ENCODE measurements around the gene GLS. TPM values are rescaled to one million over a fixed set of nuclear protein-coding genes. Genes with fewer than 3 reads are reported as not detected.

Gene GLS
- total RNA-seq, 2 donors from 2014 or later, result 47.2 to 99.3 TPM

DNA sequence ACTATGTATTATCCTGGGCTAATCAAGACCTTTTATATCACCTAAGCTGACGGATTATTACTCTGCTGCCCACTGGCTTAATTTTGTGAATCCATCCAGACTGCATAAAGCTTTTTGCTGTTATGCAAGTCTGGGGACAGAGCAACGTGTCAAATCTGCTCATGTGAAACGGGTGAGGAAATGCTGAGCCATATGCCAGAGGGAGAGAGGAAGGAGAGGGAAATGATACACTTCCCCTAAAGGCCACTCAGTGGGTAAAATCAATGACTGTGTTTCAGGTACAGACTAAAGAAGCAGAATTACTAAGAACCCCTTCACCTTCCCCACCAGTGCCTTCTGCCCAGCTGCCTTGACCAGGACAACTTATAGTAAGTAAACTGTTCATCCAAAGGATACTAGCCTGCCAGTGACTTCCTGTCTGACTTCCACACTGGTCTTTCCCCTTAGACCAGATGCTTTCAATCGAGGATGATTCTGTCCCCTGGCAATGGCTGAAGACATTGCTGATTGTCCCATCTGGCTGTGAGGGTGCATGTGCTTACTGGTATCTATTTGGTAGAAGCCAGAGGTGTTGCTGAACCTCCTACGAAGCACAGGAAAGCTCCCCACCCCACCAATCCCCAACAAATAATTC, 90.4 kb downstream of the GLS start:
- no peaks in the 10 kb centered on the region for H3K4me1 Mint-ChIP-seq
- no peaks in the 10 kb centered on the region for H3K27me3 Mint-ChIP-seq (ENCODE audit: insufficient read depth)
- H3K4me1 ChIP-seq (ENCODE audit: control insufficient read depth, insufficient read depth, low read length), result no peaks in the 10 kb centered on the region
- no peak overlapping the region for H3K27ac ChIP-seq (ENCODE audit: low read depth, low read length)
- H3K9ac ChIP-seq (ENCODE audit: extremely low read depth, low read length, poor library complexity, severe bottlenecking), result no peak overlapping the region
- 95 to 97% methylated on average over 2 to 5 of the region's 5 CpGs for WGBS, 2 experiments (ENCODE audit: insufficient coverage in 1 of 2, insufficient read length in 1 of 2)
- no peaks in the 10 kb centered on the region for H3K9me3 Mint-ChIP-seq
- H3K4me3 ChIP-seq (ENCODE audit: low read length), result no peak overlapping the region
- no peak for DNase-seq
- H3K36me3 ChIP-seq (ENCODE audit: control insufficient read depth, insufficient read depth, low read length), result peaks cover 92% of the 10 kb centered on the region
- H3K27me3 ChIP-seq (ENCODE audit: control insufficient read depth, insufficient read depth, low read length, poor library complexity, severe bottlenecking), result no peaks in the 10 kb centered on the region
- peak overlapping the region; percentile 33 for H3K27ac Mint-ChIP-seq
- peaks cover 70% of the 10 kb centered on the region for H3K36me3 Mint-ChIP-seq (ENCODE audit: low read depth)
- no peak for TF ChIP-seq CTCF (conservative IDR thresholded peaks at IDR 0.05)
- peaks cover 14% of the 10 kb centered on the region for H3K9me3 ChIP-seq (ENCODE audit: control insufficient read depth, low read length)
- H3K4me3 Mint-ChIP-seq, result no peak overlapping the region

DNA sequence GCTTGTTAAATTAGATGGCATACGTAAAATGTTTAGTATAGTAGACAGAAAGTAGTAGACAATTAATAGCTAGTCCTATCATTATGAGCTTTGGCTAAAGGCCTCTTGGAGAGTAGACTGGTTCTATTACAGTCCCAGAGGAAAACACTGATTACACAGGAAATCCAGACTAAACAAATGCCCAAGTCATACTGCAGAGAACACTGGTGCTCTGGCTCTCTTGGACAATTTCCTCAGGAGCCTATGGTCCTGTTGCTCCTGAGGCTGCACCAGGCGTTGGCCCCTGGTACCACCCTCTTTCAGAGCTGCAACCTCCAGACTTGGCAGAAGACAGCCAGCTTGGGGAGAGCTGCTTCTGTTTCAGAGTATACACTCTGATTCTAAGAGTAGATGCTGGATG, 91.6 kb downstream of the GLS start:
- Histone ChIP-seq H3K4me3 (ENCODE audit: low read length) (no peak overlapping the region), H3K27ac (ENCODE audit: low read depth, low read length) (no peak overlapping the region), H3K9me3 (ENCODE audit: control insufficient read depth, low read length) (peaks cover 14% of the 10 kb centered on the region), H3K9ac (ENCODE audit: extremely low read depth, low read length, poor library complexity, severe bottlenecking) (no peak overlapping the region), H3K36me3 (ENCODE audit: control insufficient read depth, insufficient read depth, low read length) (peaks cover 95% of the 10 kb centered on the region), H3K4me1 (ENCODE audit: control insufficient read depth, insufficient read depth, low read length) (no peaks in the 10 kb centered on the region), H3K27me3 (ENCODE audit: control insufficient read depth, insufficient read depth, low read length, poor library complexity, severe bottlenecking) (no peaks in the 10 kb centered on the region)
- H3K27ac Mint-ChIP-seq, result no peak overlapping the region
- 97 to 100% methylated on average over 1 to 2 of the region's 2 CpGs for WGBS, 2 experiments (ENCODE audit: insufficient coverage in 1 of 2, insufficient read length in 1 of 2)
- H3K4me3 Mint-ChIP-seq, result no peak overlapping the region
- peaks cover 78% of the 10 kb centered on the region for H3K36me3 Mint-ChIP-seq (ENCODE audit: low read depth)
- TF ChIP-seq CTCF (conservative IDR thresholded peaks at IDR 0.05), result no peak
- DNase-seq, result no peak
- no peaks in the 10 kb centered on the region for H3K4me1 Mint-ChIP-seq
- H3K9me3 Mint-ChIP-seq, result no peaks in the 10 kb centered on the region
- H3K27me3 Mint-ChIP-seq (ENCODE audit: insufficient read depth), result no peaks in the 10 kb centered on the region

DNA sequence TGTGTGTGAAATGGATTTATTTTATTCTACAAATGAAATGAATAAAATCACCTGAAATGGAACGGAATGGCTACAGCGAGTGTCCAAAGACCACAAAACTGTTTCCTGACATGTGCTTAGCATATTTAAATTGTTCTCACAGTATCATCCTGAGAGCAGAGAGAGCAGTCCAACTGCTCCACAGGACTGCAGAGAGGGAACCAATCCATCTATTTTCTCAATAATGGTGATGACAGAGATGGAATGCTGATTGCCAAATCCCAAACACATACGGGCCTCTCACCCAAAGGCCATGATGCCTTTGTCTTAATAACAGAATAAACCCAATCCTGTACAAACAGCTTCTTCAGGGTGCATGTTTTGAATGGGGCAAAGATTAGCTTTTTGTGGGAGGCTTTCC, 92.2 kb downstream of the GLS start:
- no peak overlapping the region for H3K4me3 Mint-ChIP-seq
- Histone ChIP-seq H3K9me3 (ENCODE audit: control insufficient read depth, low read length) (peaks cover 14% of the 10 kb centered on the region), H3K36me3 (ENCODE audit: control insufficient read depth, insufficient read depth, low read length) (peaks cover 97% of the 10 kb centered on the region), H3K27ac (ENCODE audit: low read depth, low read length) (peak overlapping the region; percentile 52), H3K27me3 (ENCODE audit: control insufficient read depth, insufficient read depth, low read length, poor library complexity, severe bottlenecking) (no peaks in the 10 kb centered on the region), H3K9ac (ENCODE audit: extremely low read depth, low read length, poor library complexity, severe bottlenecking) (no peak overlapping the region), H3K4me1 (ENCODE audit: control insufficient read depth, insufficient read depth, low read length) (no peaks in the 10 kb centered on the region), H3K4me3 (ENCODE audit: low read length) (no peak overlapping the region)
- no peak overlapping the region for H3K27ac Mint-ChIP-seq
- TF ChIP-seq CTCF (conservative IDR thresholded peaks at IDR 0.05), result no peak
- peaks cover 82% of the 10 kb centered on the region for H3K36me3 Mint-ChIP-seq (ENCODE audit: low read depth)
- no peak for DNase-seq
- H3K4me1 Mint-ChIP-seq, result no peaks in the 10 kb centered on the region
- no peaks in the 10 kb centered on the region for H3K27me3 Mint-ChIP-seq (ENCODE audit: insufficient read depth)
- H3K9me3 Mint-ChIP-seq, result no peaks in the 10 kb centered on the region
- WGBS, 2 experiments (ENCODE audit: insufficient coverage in 1 of 2, insufficient read length in 1 of 2), result 77% methylated on average over 3 of the region's 3 CpGs; no CpG with 5 or more reads in 1 of the 2 experiments

Measured in endodermal cell (in vitro differentiated cells).